PC-3 (cell line): Measurements from ENCODE around the gene GHRHR. TPM values are rescaled to one million over a fixed set of nuclear protein-coding genes. Genes with fewer than 3 reads are reported as not detected.

Experiments used
- ATAC-seq: fragments of 200-7000 bp; cut with Tn5 transposase; 2 replicates; pipeline ENCODE4 v1.9.1; 2020; ENCODE audit warnings: mild to moderate bottlenecking, moderate library complexity
- BruUV-seq: library from RNA; stranded (reverse); fragments of 400-500 nt; replicated peaks from 2 replicates; lab custom pipeline; 2021; lab: Mats Ljungman, UMichigan
- CTCF ChIA-PET: fragments of 300-600 bp; sonication (Branson Sonifier 250); formaldehyde crosslinking; loops from one replicate; lab custom pipeline; 2022; ENCODE audit warnings: antibody characterized with exemption; lab: Charles Lee
- POLR2A ChIA-PET: fragments of 300-600 bp; sonication (Branson Sonifier 250); formaldehyde crosslinking; loops from one replicate; lab custom pipeline; 2022; ENCODE audit warnings: antibody characterized with exemption; ENCODE audit not compliant: unreplicated experiment; lab: Charles Lee
- DNase-seq: peaks from one replicate; pipeline ENCODE4 v3.0.0-alpha.2; 2015
- H2AFZ ChIP-seq: fragments of 300-600 bp; sonication (generic); 2 replicates; pipeline ENCODE4 v1.6.0; 2016; ENCODE audit warnings: antibody characterized with exemption, low read length
- H3F3A ChIP-seq: fragments of 300-600 bp; sonication (generic); one replicate; pipeline ENCODE4 v1.6.0; 2017; ENCODE audit warnings: antibody characterized with exemption, low read length, control low read depth, mild to moderate bottlenecking; ENCODE audit not compliant: unreplicated experiment
- H3K27ac ChIP-seq: fragments of 300-600 bp; sonication (generic); 2 replicates; pipeline ENCODE4 v1.5.1; 2016; ENCODE audit warnings: mild to moderate bottlenecking, low read length
- H3K27me3 ChIP-seq: fragments of 300-600 bp; sonication (generic); 2 replicates; pipeline ENCODE4 v1.6.1; 2016; ENCODE audit warnings: low read length, mixed read lengths
- H3K36me3 ChIP-seq: fragments of 300-600 bp; sonication (generic); 2 replicates; pipeline ENCODE4 v1.6.1; 2016; ENCODE audit warnings: low read depth, mixed run types, low read length, mixed read lengths
- H3K4me1 ChIP-seq: fragments of 300-600 bp; sonication (generic); 2 replicates; pipeline ENCODE4 v1.5.1; 2016; ENCODE audit warnings: low read length; ENCODE audit not compliant: insufficient read depth
- H3K4me2 ChIP-seq: fragments of 300-600 bp; sonication (generic); 2 replicates; pipeline ENCODE4 v1.6.0; 2016; ENCODE audit warnings: low read length
- H3K4me3 ChIP-seq: fragments of 300-600 bp; sonication (generic); 2 replicates; pipeline ENCODE4 v1.5.1; 2016; ENCODE audit warnings: mild to moderate bottlenecking, low read length, mixed read lengths
- H3K79me2 ChIP-seq: fragments of 300-600 bp; sonication (generic); 2 replicates; pipeline ENCODE4 v1.6.1; 2017; ENCODE audit warnings: low read length, mixed read lengths
- H3K9ac ChIP-seq: fragments of 300-600 bp; sonication (generic); 2 replicates; pipeline ENCODE4 v1.6.0; 2016; ENCODE audit warnings: mild to moderate bottlenecking, low read length
- H3K9me2 ChIP-seq: fragments of 300-600 bp; sonication (generic); replicated peaks from 2 replicates; pipeline ENCODE4 v1.6.1; 2016; ENCODE audit warnings: mixed run types, low read length, mixed read lengths
- H3K9me3 ChIP-seq: fragments of 300-600 bp; sonication (generic); 2 replicates; pipeline ENCODE4 v1.6.1; 2016; ENCODE audit warnings: low read length, mixed read lengths
- H4K20me1 ChIP-seq: fragments of 300-600 bp; sonication (generic); 2 replicates; pipeline ENCODE4 v1.6.1; 2016; ENCODE audit warnings: low read length, mixed read lengths
- CTCF ChIP-seq: fragments of 300-600 bp; sonication (generic); conservative IDR thresholded peaks from 2 replicates; pipeline ENCODE4 v1.5.1; 2017; ENCODE audit warnings: antibody characterized with exemption, low read depth, mild to moderate bottlenecking, low read length
- EZH2 ChIP-seq: fragments of 300-600 bp; sonication (generic); IDR thresholded peaks from one replicate; pipeline ENCODE4 v1.6.1; 2017; ENCODE audit warnings: antibody characterized with exemption, mild to moderate bottlenecking, low read length; ENCODE audit not compliant: unreplicated experiment
- EZH2phosphoT487 ChIP-seq: fragments of 300-600 bp; sonication (generic); IDR thresholded peaks from 2 replicates; pipeline ENCODE4 v1.6.1; 2018; ENCODE audit warnings: mild to moderate bottlenecking, antibody characterized with exemption, low read length, borderline replicate concordance
- intact Hi-C: fragments of 100-400 bp; cut with micrococcal nuclease; formaldehyde crosslinking; loops from 2 replicates; pipeline ENCODE4 v1.9.0; 2023
- total RNA-seq: library from RNA; depleted of rRNA; stranded (reverse); fragments of >200 nt; gene quantifications from 2 replicates; pipeline ENCODE4 v1.2.3, GENCODE V29; 2014

Gene GHRHR
- total RNA-seq, 1 experiment from 2014 or later, result not detected

- TF ChIP-seq EZH2phosphoT487 (no peak), CTCF (no peak), EZH2 (no peak)
- DNase-seq (no peak), ATAC-seq (no peak)
- Histone ChIP-seq H3K4me1 (no peaks in the 10 kb centered on the region), H3K4me2 (no peak overlapping the region), H3K36me3 (no peaks in the 10 kb centered on the region), H3F3A (no peaks in the 10 kb centered on the region), H3K9me3 (no peaks in the 10 kb centered on the region), H4K20me1 (no peaks in the 10 kb centered on the region), H3K27me3 (0 out of 2 replicates have a peak, but pooled peaks cover 16% of the 10 kb centered on the region), H3K4me3 (no peak overlapping the region), H3K9ac (no peak overlapping the region), H3K27ac (no peak overlapping the region), H3K9me2 (no peaks in the 10 kb centered on the region), H3K79me2 (no peaks in the 10 kb centered on the region), H2AFZ (no peak overlapping the region)
- no TSS peak for BruUV-seq
- ChIA-PET POLR2A (interaction anchor here (0.6 kb wide), 1 partner anchor 323 kb away, joined by 3 read pairs; no protein-coding TSS in a partner anchor), CTCF (no interaction called here)
- intact Hi-C loops, result no loop called here
Observed at GRCh38 chr7:30996256-30996655, 32.5 kb downstream of the GHRHR start.

GRCh38 chr7:30996883-30997282, 33.1 kb downstream of the GHRHR start:
- Histone ChIP-seq H3F3A (no peaks in the 10 kb centered on the region), H3K79me2 (no peaks in the 10 kb centered on the region), H3K9ac (no peak overlapping the region), H3K27me3 (0 out of 2 replicates have a peak, but pooled peaks cover 16% of the 10 kb centered on the region), H3K36me3 (no peaks in the 10 kb centered on the region), H3K4me1 (no peaks in the 10 kb centered on the region), H3K4me3 (no peak overlapping the region), H3K9me2 (no peaks in the 10 kb centered on the region), H3K9me3 (no peaks in the 10 kb centered on the region), H2AFZ (no peak overlapping the region), H4K20me1 (no peaks in the 10 kb centered on the region), H3K4me2 (no peak overlapping the region), H3K27ac (no peak overlapping the region)
- ATAC-seq (no peak), DNase-seq (peak; percentile 25)
- ChIA-PET CTCF (no interaction called here), POLR2A (interaction anchor here (0.6 kb wide), 1 partner anchor 323 kb away, joined by 3 read pairs; no protein-coding TSS in a partner anchor)
- BruUV-seq, result no TSS peak
- TF ChIP-seq CTCF (no peak), EZH2 (no peak), EZH2phosphoT487 (no peak)
- intact Hi-C loops, result no loop called here

- Histone ChIP-seq H3K4me2 (no peak overlapping the region), H3K4me3 (no peak overlapping the region), H3F3A (no peaks in the 10 kb centered on the region), H3K9me2 (no peaks in the 10 kb centered on the region), H3K27me3 (0 out of 2 replicates have a peak, but pooled peaks cover 16% of the 10 kb centered on the region), H3K36me3 (no peaks in the 10 kb centered on the region), H3K4me1 (no peaks in the 10 kb centered on the region), H4K20me1 (no peaks in the 10 kb centered on the region), H3K27ac (no peak overlapping the region), H2AFZ (no peak overlapping the region), H3K79me2 (no peaks in the 10 kb centered on the region), H3K9me3 (no peaks in the 10 kb centered on the region), H3K9ac (no peak overlapping the region)
- no peak for TF ChIP-seq EZH2
- TF ChIP-seq CTCF, result no peak
- TF ChIP-seq EZH2phosphoT487, result no peak
- DNase-seq (no peak), ATAC-seq (no peak)
- intact Hi-C loops, result no loop called here
- BruUV-seq, result no TSS peak
- ChIA-PET CTCF (no interaction called here), POLR2A (no interaction called here)
Observed at GRCh38 chr7:30997316-30997715, 33.6 kb downstream of the GHRHR start.
